ENCODE measurements around the gene PARP2.
"Not testable (repeated sequence)": the region's sequence is repeated elsewhere in the genome, so short reads cannot be mapped to it uniquely, and the experiment has no call there.

Gene PARP2

GRCh38 chr14:20343092-20343861 is at the start of gene PARP2:
PARP2 (plus strand) TSS chr14:20343635; CDS start chr14:20343642, 7 bp downstream.
- DNase-seq: peak; percentile 96 to 97

GRCh38 chr14:20294636-20295035 is 48.8 kb upstream of the PARP2 start:
- no peak for DNase-seq

- no peak for DNase-seq
Observed at GRCh38 chr14:20295067-20295466, 48.4 kb upstream of the PARP2 start.

GRCh38 chr14:20302042-20302755 is 41.2 kb upstream of the PARP2 start:
- DNase-seq: no peak

- DNase-seq: peak; percentile 90 to 92
Observed at GRCh38 chr14:20305265-20306078, 38.0 kb upstream of the PARP2 start, which contains the start of gene TTC5. TTC5 (minus strand) TSS chr14:20305951; CDS start chr14:20305937, 14 bp downstream.

- no peak for DNase-seq
Observed at GRCh38 chr14:20306079-20306423, 37.4 kb upstream of the PARP2 start.

GRCh38 chr14:20314026-20314425 is 29.4 kb upstream of the PARP2 start:
- no peak for DNase-seq

- DNase-seq: no peak
Observed at GRCh38 chr14:20317720-20318119, 25.7 kb upstream of the PARP2 start.

GRCh38 chr14:20327005-20327869 is 16.2 kb upstream of the PARP2 start:
- DNase-seq: no peak

- DNase-seq: no peak
Observed at GRCh38 chr14:20328705-20329104, 14.7 kb upstream of the PARP2 start.

- no peak for DNase-seq
Observed at GRCh38 chr14:20329355-20329754, 14.1 kb upstream of the PARP2 start.

- no peak for DNase-seq
Observed at GRCh38 chr14:20331053-20331613, 12.3 kb upstream of the PARP2 start.

- DNase-seq: no peak
Observed at GRCh38 chr14:20332431-20332787, 11.0 kb upstream of the PARP2 start.

GRCh38 chr14:20332788-20333493 is 10.5 kb upstream of the PARP2 start, which contains the start of gene CCNB1IP1:
CCNB1IP1 (minus strand) TSS chr14:20333279; CDS start chr14:20316523, 16,756 bp downstream.
- peak; percentile 31 to 49 for DNase-seq

- no peak for DNase-seq
Observed at GRCh38 chr14:20333494-20333841, 10.0 kb upstream of the PARP2 start.

- no peak for DNase-seq
Observed at GRCh38 chr14:20334017-20334416, 9.4 kb upstream of the PARP2 start.

GRCh38 chr14:20341032-20341431 is 2.4 kb upstream of the PARP2 start:
- DNase-seq: not testable (repeated sequence)

- no peak for DNase-seq
Observed at GRCh38 chr14:20341646-20342045, 1.8 kb upstream of the PARP2 start.

- no peak for DNase-seq
Observed at GRCh38 chr14:20343862-20344220, 406 bp downstream of the PARP2 start.

GRCh38 chr14:20345366-20345765 is 1.9 kb downstream of the PARP2 start:
- no peak for DNase-seq

- DNase-seq: no peak
Observed at GRCh38 chr14:20346713-20347112, 3.3 kb downstream of the PARP2 start.

- DNase-seq: no peak
Observed at GRCh38 chr14:20347747-20348146, 4.3 kb downstream of the PARP2 start.
